Activated CD8-positive, alpha-beta T cell treated with anti-CD3 and anti-CD28 coated beads, Interleukin-2, amount 10 ng/mL, durations not matched to agents 7 days and 5 days (primary cell): ENCODE data around the gene LMAN1. TPM values are rescaled to one million over a fixed set of nuclear protein-coding genes. Genes with fewer than 3 reads are reported as not detected.

Source experiments
- ATAC-seq: fragments of 150-1000 bp; cut with Tn5 transposase; one replicate; pipeline ENCODE4 v1.10.0; 2021; ENCODE audit warnings: moderate library complexity
- CTCF ChIA-PET: fragments of 350-600 bp; sonication (Branson Sonifier 250); formaldehyde crosslinking; loops from one replicate; lab custom pipeline; 2021; ENCODE audit warnings: antibody characterized with exemption; lab: Charles Lee
- POLR2A ChIA-PET: fragments of 350-600 bp; sonication (Branson Sonifier 250); formaldehyde crosslinking; loops from one replicate; lab custom pipeline; 2021; ENCODE audit warnings: antibody characterized with exemption; lab: Charles Lee
- DNase-seq: peaks from one replicate; pipeline ENCODE4 v3.0.0-alpha.2; 2020
- H3K27ac Mint-ChIP-seq: one replicate; pipeline ENCODE4 v1.8.0; 2021; ENCODE audit warnings: mild to moderate bottlenecking, mixed read lengths
- H3K27me3 Mint-ChIP-seq: one replicate; pipeline ENCODE4 v1.8.0; 2021; ENCODE audit warnings: low read depth, mixed read lengths
- H3K36me3 Mint-ChIP-seq: one replicate; pipeline ENCODE4 v1.8.0; 2021; ENCODE audit warnings: low read depth, mixed read lengths
- H3K4me1 Mint-ChIP-seq: one replicate; pipeline ENCODE4 v1.8.0; 2021; ENCODE audit warnings: low read depth, mixed read lengths
- H3K4me3 Mint-ChIP-seq: one replicate; pipeline ENCODE4 v1.8.0; 2021; ENCODE audit warnings: mild to moderate bottlenecking, mixed read lengths
- H3K9me3 Mint-ChIP-seq: one replicate; pipeline ENCODE4 v1.8.0; 2022; ENCODE audit warnings: mixed read lengths; ENCODE audit not compliant: insufficient read depth
- total RNA-seq, 2 experiments: library from RNA; stranded (reverse); gene quantifications; one replicate each; pipeline ENCODE4 v1.2.3, GENCODE V29; 2021

LMAN1 gene, protein sequence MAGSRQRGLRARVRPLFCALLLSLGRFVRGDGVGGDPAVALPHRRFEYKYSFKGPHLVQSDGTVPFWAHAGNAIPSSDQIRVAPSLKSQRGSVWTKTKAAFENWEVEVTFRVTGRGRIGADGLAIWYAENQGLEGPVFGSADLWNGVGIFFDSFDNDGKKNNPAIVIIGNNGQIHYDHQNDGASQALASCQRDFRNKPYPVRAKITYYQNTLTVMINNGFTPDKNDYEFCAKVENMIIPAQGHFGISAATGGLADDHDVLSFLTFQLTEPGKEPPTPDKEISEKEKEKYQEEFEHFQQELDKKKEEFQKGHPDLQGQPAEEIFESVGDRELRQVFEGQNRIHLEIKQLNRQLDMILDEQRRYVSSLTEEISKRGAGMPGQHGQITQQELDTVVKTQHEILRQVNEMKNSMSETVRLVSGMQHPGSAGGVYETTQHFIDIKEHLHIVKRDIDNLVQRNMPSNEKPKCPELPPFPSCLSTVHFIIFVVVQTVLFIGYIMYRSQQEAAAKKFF
- 10 to 100 TPM; 57.2 to 59.1 TPM for total RNA-seq

DNA sequence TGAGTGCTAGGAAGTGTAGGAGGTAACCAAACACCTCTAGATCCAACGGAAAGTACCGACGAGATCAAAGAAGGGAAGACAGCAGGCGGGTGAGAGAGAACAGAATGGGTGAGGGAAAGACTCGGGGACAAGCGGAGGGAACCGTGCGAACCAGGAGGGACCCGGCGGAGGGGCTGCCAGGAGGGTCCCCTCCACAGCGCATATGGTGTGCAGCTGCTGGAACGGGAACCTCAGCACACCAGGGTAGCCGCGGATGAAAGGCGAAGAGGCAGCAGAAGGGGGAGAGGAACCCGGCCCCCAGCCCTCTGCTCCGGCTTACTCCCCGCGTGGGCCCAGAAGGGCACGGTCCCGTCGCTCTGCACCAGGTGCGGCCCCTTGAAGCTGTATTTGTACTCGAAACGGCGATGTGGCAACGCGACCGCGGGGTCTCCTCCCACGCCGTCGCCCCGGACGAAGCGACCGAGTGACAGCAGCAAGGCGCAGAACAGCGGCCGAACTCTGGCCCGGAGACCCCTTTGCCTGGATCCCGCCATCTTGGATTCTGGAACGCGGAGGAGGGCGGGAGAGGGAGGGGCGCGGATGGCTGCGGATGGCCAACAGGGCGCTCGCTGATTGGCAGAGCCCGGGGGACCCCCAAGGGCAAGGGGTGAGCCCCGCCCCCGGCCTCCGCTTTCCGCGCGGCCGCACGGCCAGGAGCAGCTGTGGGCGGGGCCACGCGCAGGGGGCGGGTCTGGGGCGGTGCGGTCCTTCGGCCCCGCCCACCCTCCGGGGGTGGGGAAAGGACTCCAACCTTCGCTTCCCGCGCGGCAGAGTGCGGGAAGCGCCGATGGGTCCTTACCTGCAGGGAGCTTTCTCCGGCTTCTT is at the start of gene LMAN1:
LMAN1 (minus strand) TSS at position 554 of the 864 bp plus-strand sequence; CDS start at position 533, 21 bp downstream.
- Mint-ChIP-seq H3K27ac (peak within 1 kb of the TSS; percentile 93), H3K27me3 (peaks cover 4% of the 10 kb centered on the region), H3K9me3 (no peaks in the 10 kb centered on the region), H3K4me3 (peak within 1 kb of the TSS; percentile 89), H3K4me1 (peaks cover 34% of the 10 kb centered on the region), H3K36me3 (peaks cover 19% of the 10 kb centered on the region)
- DNase-seq: peak; percentile 95
- ChIA-PET CTCF (interaction anchor here (0.6 to 1.5 kb wide), 5 partner anchors 44 to 142 kb away, joined by 3 to 10 read pairs (median 4); no protein-coding TSS in a partner anchor), POLR2A (interaction anchor here (0.6 to 1.3 kb wide), 2 partner anchors 11 to 82 kb away, joined by 3 to 4 read pairs; no protein-coding TSS in a partner anchor)
- peak; percentile 98 for ATAC-seq

DNA sequence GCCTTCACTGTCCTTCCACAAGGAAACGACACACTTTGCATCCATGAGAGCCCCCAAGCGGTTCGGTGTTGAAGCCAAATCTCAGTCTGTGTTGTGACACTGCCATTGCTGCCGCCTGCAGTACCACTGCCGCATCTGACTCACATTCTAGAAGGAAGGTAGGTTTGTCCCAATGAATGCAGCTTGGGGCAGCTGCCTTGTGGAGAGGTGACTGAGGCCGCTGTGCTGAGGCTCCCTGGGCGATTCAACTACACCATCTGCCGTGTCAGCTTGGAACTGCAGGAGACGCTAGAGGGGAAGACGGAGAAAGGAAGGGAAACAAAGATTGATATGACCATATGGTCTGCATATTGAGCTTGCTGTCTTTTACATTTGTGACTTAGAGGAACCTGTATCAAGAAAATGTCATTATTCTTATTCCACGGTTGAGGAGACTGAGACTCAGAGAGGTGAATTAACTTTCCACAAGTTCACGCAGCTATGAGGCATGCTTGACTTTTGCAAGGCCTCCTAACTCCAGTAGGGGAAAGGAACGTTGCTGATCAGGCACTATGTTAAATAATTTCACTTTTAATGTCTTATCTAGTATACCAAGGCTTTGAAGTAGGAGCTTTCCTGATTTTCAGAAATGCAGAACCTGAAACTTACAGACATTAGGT is 43.5 kb upstream of the LMAN1 start:
- DNase-seq (peak; percentile 75), ATAC-seq (peak; percentile 99)
- ChIA-PET CTCF (interaction anchor here (0.6 to 2.7 kb wide), 34 partner anchors 8 to 634 kb away, joined by 3 to 113 read pairs (median 6); partner anchors contain the start of genes CPLX4 and LMAN1), POLR2A (no interaction called here)
- no peaks in the 10 kb centered on the region for H3K36me3 Mint-ChIP-seq
- peaks cover 7% of the 10 kb centered on the region for H3K27me3 Mint-ChIP-seq
- no peak overlapping the region for H3K4me3 Mint-ChIP-seq
- H3K9me3 Mint-ChIP-seq: no peaks in the 10 kb centered on the region
- H3K27ac Mint-ChIP-seq: no peak overlapping the region
- H3K4me1 Mint-ChIP-seq: no peaks in the 10 kb centered on the region

DNA sequence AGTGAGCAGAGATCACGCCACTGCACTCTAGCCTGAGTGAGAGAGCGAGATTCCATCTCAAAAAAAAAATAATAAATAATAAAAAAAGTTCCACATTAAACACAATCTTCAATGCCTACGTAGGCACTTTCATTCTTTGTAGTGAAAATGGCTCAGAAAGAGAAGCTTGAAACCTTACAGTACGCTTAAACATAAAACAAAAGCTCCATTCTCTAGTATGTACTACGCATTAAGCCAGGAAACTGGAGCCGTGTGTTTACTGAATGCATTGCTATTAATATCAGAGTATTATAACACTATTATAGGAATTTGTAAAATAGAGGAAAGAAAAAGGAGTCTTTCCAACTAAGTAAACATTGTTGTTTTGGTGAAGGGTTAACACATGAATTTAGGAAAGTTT is 41.3 kb upstream of the LMAN1 start:
- no peak for ATAC-seq
- Mint-ChIP-seq H3K4me1 (peaks cover 9% of the 10 kb centered on the region), H3K27me3 (peaks cover 14% of the 10 kb centered on the region), H3K9me3 (no peaks in the 10 kb centered on the region), H3K27ac (no peak overlapping the region), H3K36me3 (no peaks in the 10 kb centered on the region), H3K4me3 (no peak overlapping the region)
- CTCF ChIA-PET: interaction anchor here (1.6 to 1.7 kb wide), 2 partner anchors 90 to 92 kb away, joined by 5 to 9 read pairs; no protein-coding TSS in a partner anchor
- no peak for DNase-seq
- POLR2A ChIA-PET: no interaction called here

DNA sequence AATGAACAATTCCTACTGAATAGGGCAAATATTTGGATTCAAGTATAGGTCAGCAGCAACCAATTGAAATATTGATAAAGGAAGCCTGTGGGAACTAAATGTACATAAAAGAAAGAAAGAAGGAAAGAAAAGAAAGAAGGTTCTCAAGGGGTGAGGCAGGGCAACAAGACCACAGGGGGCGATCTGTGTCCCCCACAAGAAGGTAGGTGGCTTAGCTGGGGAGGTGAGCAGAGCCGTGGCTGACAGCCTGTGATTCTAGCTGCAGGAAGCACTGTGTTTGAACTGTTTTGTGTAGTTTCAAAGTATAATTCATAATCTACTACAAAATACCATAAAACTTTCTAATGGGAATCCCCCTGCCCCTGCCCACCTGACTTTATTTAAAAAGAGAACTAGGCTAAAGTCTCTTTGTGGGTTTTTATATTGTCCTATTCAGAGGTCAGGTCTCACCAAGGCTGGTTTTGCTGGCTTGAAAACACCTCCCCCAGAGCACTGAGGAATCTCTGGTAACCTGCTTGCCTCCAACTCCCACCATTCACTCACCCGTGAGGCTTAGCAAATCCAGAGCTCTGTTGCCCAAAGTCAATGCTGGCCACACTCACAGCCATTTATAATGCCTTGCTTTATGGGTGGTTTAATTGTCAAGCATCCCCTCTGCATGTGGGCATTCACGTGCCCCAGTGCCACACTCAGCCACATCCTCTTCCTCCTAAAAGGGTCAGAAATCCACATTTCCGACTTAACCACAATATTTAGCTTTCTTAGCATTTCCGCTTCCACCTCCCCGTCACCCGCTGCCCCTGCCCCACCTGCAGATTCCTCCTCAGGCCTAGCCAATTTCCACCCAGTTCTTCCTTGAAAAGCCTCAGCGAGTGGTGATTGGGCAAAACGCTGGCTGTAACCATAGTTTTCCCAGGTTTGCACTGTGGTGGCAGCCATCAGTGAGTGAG is 36.4 kb upstream of the LMAN1 start:
- no peaks in the 10 kb centered on the region for H3K9me3 Mint-ChIP-seq
- no peak for ATAC-seq
- no peak overlapping the region for H3K27ac Mint-ChIP-seq
- no peak overlapping the region for H3K4me3 Mint-ChIP-seq
- ChIA-PET CTCF (interaction anchor here (0.7 kb wide), 1 partner anchor 9 kb away, joined by 3 read pairs; no protein-coding TSS in a partner anchor), POLR2A (no interaction called here)
- H3K4me1 Mint-ChIP-seq: peaks cover 14% of the 10 kb centered on the region
- no peaks in the 10 kb centered on the region for H3K36me3 Mint-ChIP-seq
- peaks cover 20% of the 10 kb centered on the region for H3K27me3 Mint-ChIP-seq
- DNase-seq: no peak

DNA sequence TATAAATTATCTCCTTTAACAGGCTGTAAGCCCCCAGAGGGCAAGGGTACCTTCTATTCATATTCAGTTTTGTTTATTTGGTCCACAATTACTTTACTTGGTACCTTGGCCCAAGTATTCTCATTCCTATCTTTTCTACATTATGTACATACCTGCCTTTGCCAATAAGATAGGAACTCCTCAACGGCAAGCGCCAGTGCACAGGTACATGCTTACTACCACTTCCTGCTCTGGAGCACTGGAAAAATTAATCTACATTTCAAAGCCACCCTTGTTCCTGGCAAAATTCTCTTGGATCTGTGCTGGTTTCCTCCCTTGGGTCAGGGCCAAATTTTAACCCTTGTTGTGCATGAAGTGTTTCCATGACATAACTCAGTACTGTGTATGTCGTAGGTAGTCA is 34.3 kb upstream of the LMAN1 start:
- Mint-ChIP-seq H3K36me3 (no peaks in the 10 kb centered on the region), H3K9me3 (no peaks in the 10 kb centered on the region), H3K27me3 (peaks cover 28% of the 10 kb centered on the region), H3K27ac (no peak overlapping the region), H3K4me3 (no peak overlapping the region), H3K4me1 (peaks cover 14% of the 10 kb centered on the region)
- ChIA-PET POLR2A (no interaction called here), CTCF (interaction anchor here (2.9 kb wide), 1 partner anchor 9 kb away, joined by 11 read pairs; no protein-coding TSS in a partner anchor)
- DNase-seq (no peak), ATAC-seq (no peak)

DNA sequence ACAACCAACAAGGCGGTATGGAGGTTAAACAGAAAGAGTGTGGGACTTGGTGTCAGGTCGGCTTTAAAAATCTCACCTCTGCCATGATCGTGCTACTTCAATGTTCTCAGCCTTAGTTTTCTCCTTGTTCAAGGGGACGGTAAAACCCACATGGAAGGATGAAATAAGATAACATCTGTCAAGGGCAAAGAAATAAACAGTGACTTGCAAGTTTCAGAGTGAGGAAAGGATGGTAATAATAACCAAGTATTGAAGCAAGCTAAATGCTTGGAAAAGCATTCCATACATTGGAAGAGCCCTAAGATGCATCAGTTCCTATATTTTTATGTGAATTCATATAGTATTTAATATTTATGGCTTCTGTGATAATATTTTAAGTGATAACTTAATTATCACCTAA is 29.8 kb upstream of the LMAN1 start:
- no peak for ATAC-seq
- Mint-ChIP-seq H3K9me3 (no peaks in the 10 kb centered on the region), H3K4me3 (no peak overlapping the region), H3K36me3 (no peaks in the 10 kb centered on the region), H3K27ac (no peak overlapping the region), H3K27me3 (peaks cover 21% of the 10 kb centered on the region), H3K4me1 (no peaks in the 10 kb centered on the region)
- POLR2A ChIA-PET: no interaction called here
- CTCF ChIA-PET: interaction anchor here (1.4 to 2.6 kb wide), 2 partner anchors 13 to 14 kb away, joined by 3 to 12 read pairs; no protein-coding TSS in a partner anchor
- no peak for DNase-seq

DNA sequence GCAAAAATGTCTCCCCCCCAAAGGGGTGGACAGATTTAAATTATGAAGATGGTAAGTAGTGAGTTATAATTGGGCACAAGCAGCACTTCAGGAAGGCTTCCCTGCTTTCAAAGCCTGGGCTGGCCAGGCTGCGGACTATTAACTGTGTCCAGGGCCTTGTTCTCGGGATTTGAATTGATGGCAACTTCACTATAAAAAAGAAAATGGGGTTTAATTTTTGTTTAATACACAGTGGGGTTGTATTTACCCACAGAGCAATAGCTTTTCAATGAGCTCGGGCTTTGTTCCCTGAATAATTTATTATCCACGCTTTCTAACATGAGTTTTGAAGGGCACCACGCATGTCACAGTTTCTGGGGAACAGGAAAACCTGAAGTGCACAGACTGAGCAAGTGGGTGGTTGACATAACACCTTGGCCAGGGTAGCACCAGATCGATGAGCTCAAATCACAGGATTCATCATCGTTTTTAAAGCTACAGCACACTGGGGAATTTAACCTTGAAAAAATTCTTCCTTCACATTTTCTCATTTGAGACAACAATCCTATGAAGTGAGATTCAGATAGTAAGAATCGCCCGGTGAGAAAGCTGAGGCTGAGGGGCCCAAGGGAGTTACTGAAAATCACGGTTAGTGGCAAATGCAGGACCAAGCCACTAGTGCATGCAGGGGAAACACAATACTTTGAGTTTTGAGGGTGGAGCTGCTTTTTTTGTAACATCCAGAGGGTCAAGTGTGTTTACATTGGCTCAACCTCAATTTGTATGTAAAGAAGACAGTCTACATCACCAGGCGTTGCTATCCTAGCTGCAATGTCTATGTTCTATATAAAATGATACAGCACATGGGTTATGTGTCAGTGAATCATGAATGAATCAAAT is 28.9 kb upstream of the LMAN1 start:
- Mint-ChIP-seq H3K9me3 (no peaks in the 10 kb centered on the region), H3K4me3 (no peak overlapping the region), H3K27ac (no peak overlapping the region), H3K27me3 (peaks cover 16% of the 10 kb centered on the region), H3K4me1 (no peaks in the 10 kb centered on the region), H3K36me3 (no peaks in the 10 kb centered on the region)
- ATAC-seq (no peak), DNase-seq (no peak)
- ChIA-PET CTCF (interaction anchor here (1.1 to 2.6 kb wide), 4 partner anchors 8 to 79 kb away, joined by 3 to 12 read pairs (median 7); no protein-coding TSS in a partner anchor), POLR2A (no interaction called here)

GRCh38 chr18:59386909-59387686 is 28.0 kb upstream of the LMAN1 start:
- DNase-seq (no peak), ATAC-seq (no peak)
- H3K36me3 Mint-ChIP-seq: no peaks in the 10 kb centered on the region
- H3K27me3 Mint-ChIP-seq: peaks cover 16% of the 10 kb centered on the region
- no peaks in the 10 kb centered on the region for H3K4me1 Mint-ChIP-seq
- H3K27ac Mint-ChIP-seq: no peak overlapping the region
- no peak overlapping the region for H3K4me3 Mint-ChIP-seq
- ChIA-PET CTCF (interaction anchor here (1.1 to 2.6 kb wide), 5 partner anchors 9 to 78 kb away, joined by 3 to 12 read pairs (median 8); no protein-coding TSS in a partner anchor), POLR2A (no interaction called here)
- no peaks in the 10 kb centered on the region for H3K9me3 Mint-ChIP-seq

DNA sequence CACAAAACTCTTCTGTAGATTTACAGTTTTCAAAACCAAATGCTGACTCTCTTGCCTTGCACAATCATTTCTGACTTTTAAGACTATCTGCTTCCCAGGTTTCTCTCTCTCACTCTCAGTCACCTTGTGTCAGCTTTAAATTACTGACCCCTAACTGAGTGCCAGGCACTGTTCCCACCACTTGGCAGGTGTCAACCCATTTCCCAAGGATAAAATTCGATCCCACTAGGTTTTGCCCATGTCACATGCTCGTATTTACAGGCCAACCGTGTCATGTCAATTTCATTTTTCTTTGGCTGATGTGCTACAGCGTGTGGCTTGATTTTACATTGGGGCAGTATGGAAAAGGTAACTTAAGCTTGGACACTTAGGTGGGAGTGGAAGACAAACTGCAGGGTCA is 26.1 kb upstream of the LMAN1 start:
- H3K27me3 Mint-ChIP-seq: peaks cover 16% of the 10 kb centered on the region
- H3K9me3 Mint-ChIP-seq: no peaks in the 10 kb centered on the region
- no peaks in the 10 kb centered on the region for H3K36me3 Mint-ChIP-seq
- no peak overlapping the region for H3K4me3 Mint-ChIP-seq
- H3K27ac Mint-ChIP-seq: no peak overlapping the region
- CTCF ChIA-PET: no interaction called here
- DNase-seq: no peak
- POLR2A ChIA-PET: no interaction called here
- no peaks in the 10 kb centered on the region for H3K4me1 Mint-ChIP-seq
- ATAC-seq: no peak
